ENCODE measurements around the gene SLC25A28.

Gene SLC25A28

DNA sequence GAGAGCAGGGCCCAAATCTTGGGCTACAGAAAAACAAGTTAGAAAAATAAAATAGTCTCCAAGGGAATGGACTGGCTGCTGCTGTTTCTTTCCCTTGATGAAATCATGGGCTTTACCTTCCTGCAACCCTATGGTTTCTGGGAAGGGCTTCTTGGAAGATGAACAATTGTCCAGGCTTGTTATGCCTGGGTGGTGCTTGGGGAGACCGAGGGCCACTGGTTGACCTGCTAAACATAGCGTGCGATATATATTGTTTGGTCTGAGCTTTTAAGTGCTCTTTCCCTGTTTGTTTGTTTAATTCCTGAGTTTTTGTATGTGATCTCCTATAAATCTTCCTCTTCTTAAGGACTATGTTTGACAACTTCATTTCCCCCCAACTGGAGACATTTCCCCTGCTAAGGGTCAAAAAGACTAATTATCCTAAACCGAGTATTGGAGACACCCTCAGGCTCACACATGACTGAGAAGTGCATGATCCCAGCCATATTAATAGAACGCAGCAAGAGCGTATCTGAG, 37.9 kb downstream of the SLC25A28 start:
- no peak for DNase-seq

GRCh38 chr10:99579971-99580370, 40.3 kb downstream of the SLC25A28 start:
- DNase-seq = no peak

GRCh38 chr10:99573790-99574189, 46.4 kb downstream of the SLC25A28 start:
- no peak for DNase-seq

- no peak for DNase-seq
Observed at GRCh38 chr10:99571816-99572215, 48.4 kb downstream of the SLC25A28 start.

DNA sequence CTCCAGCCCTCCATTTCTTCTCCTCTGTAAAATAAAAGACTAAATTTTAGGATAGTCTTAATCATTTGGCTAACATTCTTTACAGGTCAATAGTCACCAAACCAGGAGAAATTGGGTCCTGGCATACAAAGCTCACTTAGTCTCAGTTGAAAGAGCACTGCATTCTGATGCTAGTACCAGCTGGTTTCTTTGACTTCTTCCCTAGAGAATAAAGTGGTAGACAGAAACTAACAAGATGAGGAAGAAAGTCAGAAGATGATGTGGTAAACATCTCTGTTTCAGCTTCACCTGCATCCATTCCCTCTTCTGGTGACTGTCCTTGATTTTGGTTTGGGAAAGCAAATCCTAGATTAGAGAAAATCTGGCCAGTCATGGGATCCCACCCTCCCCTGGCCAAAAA, 50.3 kb downstream of the SLC25A28 start:
- no peak for DNase-seq

DNA sequence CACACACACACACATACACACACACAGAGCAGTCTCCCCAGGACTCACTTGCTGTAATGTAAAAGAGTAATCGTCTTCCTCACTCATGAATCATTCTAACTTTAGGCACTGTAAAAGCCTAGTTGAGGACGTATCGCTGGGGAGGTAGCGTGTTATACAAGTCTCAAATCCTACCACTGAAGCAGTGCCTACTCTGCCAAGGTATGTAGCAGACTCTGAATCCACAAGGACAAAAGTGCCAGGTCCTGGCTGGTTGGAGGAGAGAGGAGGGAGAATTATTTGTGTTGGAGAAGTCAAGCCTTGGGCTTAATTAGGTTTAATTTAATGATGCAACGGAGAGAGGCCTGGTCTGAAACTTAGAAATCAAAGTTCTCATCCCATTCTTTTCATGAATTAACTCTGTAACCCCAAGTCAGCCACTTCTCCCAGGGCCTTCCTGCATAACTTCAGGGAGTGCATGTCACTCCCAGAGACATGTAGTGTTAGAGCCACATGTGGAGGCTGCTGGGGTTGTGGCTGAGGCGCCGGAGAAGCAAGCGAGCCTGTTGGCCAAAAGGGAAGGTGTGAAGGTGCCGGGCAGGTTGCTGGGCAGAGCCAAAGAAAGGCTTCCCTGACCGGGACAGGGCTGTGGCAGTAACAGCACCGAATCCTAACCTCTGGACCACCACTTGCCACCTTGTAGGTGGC, 50.8 kb downstream of the SLC25A28 start:
- no peak for DNase-seq

DNA sequence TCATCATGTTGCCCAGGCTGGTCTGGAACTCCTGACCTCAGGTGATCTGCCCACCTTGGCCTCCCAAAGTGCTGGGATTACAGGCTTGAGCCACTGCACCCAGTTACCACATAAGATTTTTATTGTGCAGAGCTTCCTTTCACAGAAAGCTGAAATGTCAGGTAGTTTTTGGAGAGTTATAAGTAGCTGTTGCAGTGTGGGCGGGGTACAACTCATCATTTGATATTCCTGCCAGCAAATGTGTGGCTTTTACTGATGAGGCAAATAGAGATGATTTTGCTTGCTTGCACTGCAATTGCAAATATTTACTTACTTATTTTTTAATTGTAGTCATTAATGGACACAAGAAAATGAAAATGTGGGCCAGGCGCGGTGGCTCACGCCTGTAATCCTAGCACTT, 55.1 kb downstream of the SLC25A28 start:
- DNase-seq = no peak

DNA sequence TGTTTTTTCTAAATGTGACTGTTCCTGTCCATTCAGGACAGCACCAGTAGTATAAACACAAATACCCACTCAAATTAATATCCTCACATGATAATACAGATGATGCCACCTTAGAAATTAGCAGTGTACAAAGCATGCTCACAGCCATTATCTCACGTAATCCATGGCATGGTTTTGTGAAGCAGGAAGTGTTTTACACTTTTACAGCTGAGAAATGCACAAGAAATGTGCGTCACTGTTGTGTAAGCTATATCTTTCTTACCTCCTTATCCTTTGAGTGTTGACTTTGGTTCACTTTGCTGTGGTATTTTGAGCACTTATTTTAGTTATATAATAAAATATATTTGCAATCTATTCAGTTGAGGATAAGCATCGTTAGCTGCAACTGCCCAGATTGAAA, 55.9 kb downstream of the SLC25A28 start:
- DNase-seq = no peak

DNA sequence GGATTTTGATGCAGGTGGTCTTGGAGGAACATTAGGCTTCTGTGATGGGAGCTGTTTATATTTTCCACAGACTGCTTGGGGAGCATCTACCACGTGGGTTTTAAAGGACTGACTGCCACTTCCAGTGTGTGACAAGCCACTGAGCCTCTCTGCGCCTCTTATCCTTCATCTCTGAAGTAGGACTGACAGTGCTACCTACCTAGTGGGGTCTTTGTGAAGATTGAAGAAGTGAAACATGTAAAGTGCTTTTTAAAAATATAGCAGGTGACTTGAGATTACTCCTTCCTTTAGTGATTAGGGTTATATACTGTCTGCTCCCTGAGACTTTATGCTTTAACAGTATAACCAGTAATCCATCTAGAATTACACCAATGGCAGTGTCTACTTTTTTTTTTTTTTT, 57.6 kb downstream of the SLC25A28 start:
- DNase-seq = no peak

Measured in KG1 (cell line).